HG03135 (cell line): ENCODE data around the gene TRIM24.
"Not testable (repeated sequence)": the region's sequence is repeated elsewhere in the genome, so short reads cannot be mapped to it uniquely, and the experiment has no call there.

ENCODE experiments used
- ATAC-seq: cut with Tn5 transposase; IDR thresholded peaks from one replicate; pipeline ENCODE4 v1.9.1; 2021; ENCODE audit warnings: mild to moderate bottlenecking, moderate library complexity; ENCODE audit not compliant: unreplicated experiment

The TRIM24 gene

GRCh38 chr7:138460176-138460648, at the start of gene TRIM24:
TSS of gene TRIM24 (plus strand) at chr7:138460259. CDS start at chr7:138460549, 290 bp downstream.
- ATAC-seq: peak; percentile 77

GRCh38 chr7:138412077-138412476, 48.0 kb upstream of the TRIM24 start:
- ATAC-seq: not testable (repeated sequence)

- not testable (repeated sequence) for ATAC-seq
Observed at GRCh38 chr7:138412921-138413320, 47.1 kb upstream of the TRIM24 start.

GRCh38 chr7:138417078-138417700, 42.9 kb upstream of the TRIM24 start:
- ATAC-seq: no peak

GRCh38 chr7:138417764-138418163, 42.3 kb upstream of the TRIM24 start:
- no peak for ATAC-seq

GRCh38 chr7:138418403-138418802, 41.7 kb upstream of the TRIM24 start:
- ATAC-seq: not testable (repeated sequence)

- no peak for ATAC-seq
Observed at GRCh38 chr7:138425026-138425425, 35.0 kb upstream of the TRIM24 start.

GRCh38 chr7:138429577-138430250, 30.3 kb upstream of the TRIM24 start:
- ATAC-seq: no peak

- no peak for ATAC-seq
Observed at GRCh38 chr7:138431517-138431916, 28.5 kb upstream of the TRIM24 start.

- ATAC-seq: no peak
Observed at GRCh38 chr7:138433583-138434443, 26.2 kb upstream of the TRIM24 start.

GRCh38 chr7:138434597-138435019, 25.5 kb upstream of the TRIM24 start:
- ATAC-seq: no peak

- ATAC-seq: no peak
Observed at GRCh38 chr7:138435231-138435919, 24.7 kb upstream of the TRIM24 start.

- no peak for ATAC-seq
Observed at GRCh38 chr7:138436388-138436787, 23.7 kb upstream of the TRIM24 start.

- ATAC-seq: no peak
Observed at GRCh38 chr7:138440460-138440859, 19.6 kb upstream of the TRIM24 start.

GRCh38 chr7:138442822-138443221, 17.2 kb upstream of the TRIM24 start:
- ATAC-seq: no peak

GRCh38 chr7:138449580-138449979, 10.5 kb upstream of the TRIM24 start:
- no peak for ATAC-seq

GRCh38 chr7:138455609-138456008, 4.5 kb upstream of the TRIM24 start:
- ATAC-seq: no peak

GRCh38 chr7:138456220-138456619, 3.8 kb upstream of the TRIM24 start:
- ATAC-seq: no peak

- no peak for ATAC-seq
Observed at GRCh38 chr7:138458576-138459412, 1.3 kb upstream of the TRIM24 start.
